HG03565 (cell line): ENCODE results near the gene ASTL.
"Not testable (repeated sequence)": the region's sequence is repeated elsewhere in the genome, so short reads cannot be mapped to it uniquely, and the experiment has no call there.

Experiments used
- ATAC-seq: cut with Tn5 transposase; IDR thresholded peaks from one replicate; pipeline ENCODE4 v1.9.1; 2021; ENCODE audit warnings: mild to moderate bottlenecking, moderate library complexity; ENCODE audit not compliant: unreplicated experiment

ASTL gene

GRCh38 chr2:96085541-96086355 is 52.6 kb downstream of the ASTL start:
- no peak for ATAC-seq

GRCh38 chr2:96084858-96085518 is 53.3 kb downstream of the ASTL start:
- not testable (repeated sequence) for ATAC-seq

- no peak for ATAC-seq
These were observed 54.1 kb downstream of the ASTL start for GRCh38 chr2:96083989-96084857.

GRCh38 chr2:96083064-96083939 is 55.0 kb downstream of the ASTL start:
- ATAC-seq, result no peak

GRCh38 chr2:96082211-96083063 is 55.9 kb downstream of the ASTL start:
- no peak for ATAC-seq

- ATAC-seq, result no peak
These were observed 57.3 kb downstream of the ASTL start for GRCh38 chr2:96081042-96081441.

GRCh38 chr2:96075199-96075771 is 63.0 kb downstream of the ASTL start:
- no peak for ATAC-seq

- ATAC-seq, result no peak
These were observed 64.1 kb downstream of the ASTL start for GRCh38 chr2:96074156-96074555.

GRCh38 chr2:96073170-96073775 is 65.0 kb downstream of the ASTL start:
- no peak for ATAC-seq
